ENCODE results near the gene METAP1D.

GRCh38 chr2:171995586-171995985 lies 4.2 kb upstream of the METAP1D start:
- no peak for TF ChIP-seq EZH2phosphoT487 (IDR thresholded peaks at IDR 0.05; ENCODE audit: insufficient read depth, low read depth)
- TF ChIP-seq EZH2 (IDR thresholded peaks at IDR 0.05; ENCODE audit: insufficient read depth, poor library complexity, severe bottlenecking) = no peak

All from GM23248 (cell line).